Forelimb muscle (tissue), 1 donor: ENCODE measurements around the gene HPCAL4. TPM values are rescaled to one million over a fixed set of nuclear protein-coding genes. Genes with fewer than 3 reads are reported as not detected.

ENCODE experiments used
- DNase-seq: peaks from one replicate; pipeline ENCODE4 v3.0.0-alpha.2; 2013; ENCODE audit warnings: low read depth
- polyA plus RNA-seq: library from polyadenylated mRNA; unstranded; fragments of 120-200 nt; gene quantifications from one replicate; pipeline ENCODE4 v1.2.1, GENCODE V29; 2013; ENCODE audit not compliant: insufficient read length

Gene HPCAL4
- polyA plus RNA-seq, 1 donor, result 2.2 TPM

DNA sequence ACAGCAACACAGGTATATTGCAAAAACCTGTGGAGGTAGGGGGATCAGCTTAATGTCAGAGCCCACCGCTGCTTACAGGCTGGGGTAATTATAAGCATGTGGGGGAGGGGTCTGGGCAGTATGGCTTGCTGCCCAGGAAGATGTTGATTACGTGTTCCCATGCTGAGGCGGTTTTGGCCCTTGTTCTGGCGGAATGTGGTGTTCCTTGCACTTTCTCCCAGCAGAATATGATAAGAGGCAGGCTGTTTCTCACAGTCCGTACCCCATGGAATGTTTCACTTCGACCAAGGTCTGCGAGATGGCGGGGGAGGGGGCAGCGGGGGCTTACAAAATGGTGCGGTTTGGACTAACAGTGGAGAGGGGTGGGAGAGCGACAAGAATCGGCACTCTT, 9.8 kb upstream of the HPCAL4 start:
- no peak for DNase-seq

- DNase-seq, result no peak
These were observed 9.1 kb upstream of the HPCAL4 start for GRCh38 chr1:39700348-39700747.

DNA sequence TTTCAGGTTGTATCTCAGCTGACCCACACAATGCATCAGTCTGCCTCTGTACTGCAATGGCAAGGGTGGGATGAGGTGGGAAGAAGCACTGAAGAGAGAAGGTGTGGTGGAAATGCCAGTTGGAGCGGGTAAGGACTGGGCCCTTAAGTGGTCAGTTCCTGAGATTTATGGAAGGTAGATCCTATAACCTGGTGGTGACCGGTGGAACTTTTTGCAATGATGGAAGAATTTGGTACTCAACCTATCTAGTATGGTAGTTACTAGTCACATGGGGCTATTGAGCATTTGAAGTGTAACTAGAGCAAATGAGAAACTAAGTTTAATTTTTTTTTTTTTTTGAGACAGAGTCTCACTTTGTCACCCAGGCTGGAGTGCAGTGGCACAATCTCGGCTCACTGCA, 8.2 kb upstream of the HPCAL4 start:
- DNase-seq, result no peak

- no peak for DNase-seq
These were observed 7.3 kb upstream of the HPCAL4 start for GRCh38 chr1:39698568-39698967.

GRCh38 chr1:39696448-39696847, 5.2 kb upstream of the HPCAL4 start:
- no peak for DNase-seq

- no peak for DNase-seq
These were observed 3.8 kb upstream of the HPCAL4 start for GRCh38 chr1:39695016-39695415.

GRCh38 chr1:39694026-39694425, 2.8 kb upstream of the HPCAL4 start:
- DNase-seq, result no peak

DNA sequence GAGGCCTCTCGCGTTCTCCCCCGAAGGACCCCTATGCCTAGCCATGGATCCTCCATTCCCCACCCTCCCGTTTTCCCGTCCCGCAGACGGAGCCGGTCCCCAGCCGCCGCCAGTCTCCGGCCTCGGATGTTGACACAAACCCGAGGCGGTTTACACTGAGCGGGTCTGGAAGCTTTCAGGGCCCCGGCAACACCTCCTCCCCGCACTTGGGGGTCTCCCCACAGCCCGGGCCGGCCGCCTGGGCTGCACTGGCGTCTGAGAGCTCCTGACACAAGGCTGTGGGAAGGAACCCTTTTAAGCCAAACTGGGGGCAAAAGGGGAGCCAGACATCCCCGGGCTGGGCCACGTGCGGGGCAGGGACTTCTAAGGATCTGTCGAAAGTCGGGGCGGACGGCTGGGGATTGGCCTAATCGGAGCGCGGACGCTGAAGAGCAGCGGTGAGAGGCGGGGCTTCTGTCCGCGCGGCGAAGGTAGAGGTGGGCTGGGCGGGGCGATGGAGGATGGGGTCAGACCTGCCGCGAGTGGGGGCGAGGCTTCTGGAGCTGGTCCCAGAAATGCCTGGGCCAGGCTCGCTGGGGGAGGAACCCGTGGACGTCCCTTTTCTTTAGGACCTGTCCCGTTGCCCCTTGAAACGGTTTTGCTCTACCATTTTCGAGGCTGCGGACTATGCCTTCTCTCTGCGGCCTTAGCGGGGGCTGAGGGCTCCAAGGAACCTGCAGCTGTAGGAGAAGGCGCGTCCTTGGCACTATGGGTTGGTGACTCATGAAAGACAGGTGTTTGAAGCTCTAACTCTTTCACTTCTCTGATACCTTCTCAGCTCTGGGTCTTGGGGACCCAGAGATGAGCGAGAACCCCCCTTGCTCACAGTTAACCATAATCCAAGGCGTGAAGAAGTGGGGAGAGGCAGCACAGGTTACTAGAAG, 1.2 kb upstream of the HPCAL4 start:
- no peak for DNase-seq

DNA sequence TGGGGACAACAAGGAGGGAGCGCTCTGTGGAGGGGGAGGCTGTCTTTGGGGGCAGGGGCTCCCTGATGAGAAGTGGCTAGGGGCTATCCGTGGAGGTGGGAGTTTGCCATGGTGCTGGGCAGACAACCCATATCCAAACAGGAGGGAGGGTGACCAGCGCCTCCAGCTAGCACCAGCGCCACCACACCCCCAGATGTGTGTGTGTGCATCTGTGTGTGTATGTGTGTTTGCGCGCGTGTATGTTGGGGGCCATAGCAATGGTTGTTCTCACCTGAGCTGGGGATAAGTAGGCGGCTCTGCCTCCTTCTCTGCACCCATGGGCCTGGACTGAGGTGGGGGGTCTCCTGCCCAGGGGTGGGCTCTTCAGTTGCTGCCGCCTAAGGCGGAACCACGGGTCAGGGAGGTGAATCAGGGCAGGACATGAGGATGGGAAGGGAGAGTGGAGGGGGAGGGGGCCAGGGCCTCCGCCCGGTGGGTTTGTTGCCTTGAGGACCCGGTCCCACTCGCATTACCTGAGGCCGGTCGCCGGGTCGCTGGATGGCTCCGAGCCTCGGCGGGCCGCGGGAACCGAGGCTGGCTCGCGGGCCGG, 345 bp downstream of the HPCAL4 start:
- DNase-seq, result no peak

- no peak for DNase-seq
These were observed 1.0 kb downstream of the HPCAL4 start for GRCh38 chr1:39690225-39690624.

DNA sequence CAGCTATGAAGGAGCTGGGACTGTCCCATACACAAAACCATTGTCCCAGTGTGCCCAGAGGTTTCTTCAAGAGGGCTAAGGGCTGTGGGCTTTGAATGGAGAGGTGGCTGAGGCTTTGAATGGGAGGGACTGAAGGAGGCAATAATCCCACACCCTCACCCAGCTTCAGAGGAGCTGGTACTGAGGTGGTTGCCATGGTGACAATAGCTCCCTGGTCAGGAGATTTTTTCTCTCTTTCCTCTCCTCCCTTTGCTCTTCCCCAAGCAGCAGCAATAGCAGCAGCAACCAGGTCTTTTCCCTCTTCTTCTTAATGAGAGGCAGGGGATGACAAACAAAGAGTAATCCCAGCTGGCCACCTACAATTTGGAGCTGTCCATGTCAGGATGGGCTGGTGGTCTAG, 1.6 kb downstream of the HPCAL4 start:
- no peak for DNase-seq

DNA sequence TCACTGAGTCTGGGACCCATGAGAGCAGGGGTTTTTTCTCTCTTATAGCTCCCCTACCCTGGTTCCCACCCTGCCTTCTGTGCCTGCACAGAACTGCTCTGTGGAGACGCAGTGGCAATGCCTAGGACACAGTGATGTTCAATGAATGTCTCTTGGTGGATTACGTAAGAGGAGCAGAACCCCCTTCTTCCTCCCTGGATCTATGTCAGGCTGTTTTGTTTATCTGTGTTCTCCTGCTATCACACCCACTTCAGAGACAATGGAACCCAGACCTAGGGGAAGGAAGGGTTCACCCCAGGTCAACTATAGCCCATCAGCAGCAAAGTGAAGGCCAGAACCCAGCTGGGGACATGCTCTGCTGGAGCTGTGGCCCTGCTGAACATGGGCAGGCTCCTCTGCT, 2.0 kb downstream of the HPCAL4 start:
- no peak for DNase-seq

GRCh38 chr1:39688706-39689105, 2.5 kb downstream of the HPCAL4 start:
- DNase-seq, result no peak

DNA sequence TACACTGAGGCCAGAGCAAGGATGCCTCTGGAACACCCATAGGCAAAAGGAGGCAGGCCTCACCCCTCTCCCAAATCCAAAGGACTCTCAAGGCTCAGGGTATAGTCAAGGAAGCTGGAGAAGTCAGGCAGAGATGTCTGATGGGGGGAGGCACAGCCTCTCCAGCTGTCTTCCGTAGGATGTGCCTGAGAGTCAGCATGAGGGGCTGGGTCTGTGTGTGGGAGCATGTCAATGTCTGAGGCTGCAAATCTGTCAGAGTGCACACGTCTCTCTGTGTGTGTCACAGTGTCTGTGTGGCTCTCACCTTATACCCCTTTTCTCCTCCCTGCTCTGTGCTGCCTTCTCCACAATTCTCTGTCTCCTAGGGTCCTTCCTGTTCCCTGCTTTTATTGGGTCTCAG, 4.0 kb downstream of the HPCAL4 start:
- DNase-seq, result no peak

- no peak for DNase-seq
These were observed 6.2 kb downstream of the HPCAL4 start for GRCh38 chr1:39685071-39685470.

- no peak for DNase-seq
These were observed 6.9 kb downstream of the HPCAL4 start for GRCh38 chr1:39684313-39684664.

- DNase-seq, result no peak
These were observed 7.5 kb downstream of the HPCAL4 start for GRCh38 chr1:39683591-39684312.

DNA sequence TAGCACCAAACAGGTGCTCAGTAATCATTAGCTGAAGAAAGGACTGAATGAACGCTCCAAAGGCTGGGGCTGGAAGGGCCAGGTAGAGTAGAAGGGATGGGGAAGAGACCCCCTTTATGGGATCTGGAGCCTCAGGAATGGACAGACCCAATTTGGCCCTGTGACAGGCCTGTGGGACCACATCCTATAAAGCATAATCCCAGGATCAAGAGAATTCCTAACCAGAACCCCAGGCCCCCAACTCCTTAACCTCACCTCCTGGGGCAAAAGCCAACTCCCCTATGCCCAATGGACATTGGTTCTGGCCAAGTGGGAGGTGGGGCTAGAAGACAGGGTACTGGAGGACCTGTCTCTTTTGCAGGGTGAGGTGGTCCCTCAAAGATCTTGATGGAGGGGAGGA, 9.2 kb downstream of the HPCAL4 start:
- no peak for DNase-seq

GRCh38 chr1:39681294-39681693, 9.9 kb downstream of the HPCAL4 start:
- no peak for DNase-seq

GRCh38 chr1:39680751-39681150, 10.5 kb downstream of the HPCAL4 start:
- DNase-seq, result no peak

DNA sequence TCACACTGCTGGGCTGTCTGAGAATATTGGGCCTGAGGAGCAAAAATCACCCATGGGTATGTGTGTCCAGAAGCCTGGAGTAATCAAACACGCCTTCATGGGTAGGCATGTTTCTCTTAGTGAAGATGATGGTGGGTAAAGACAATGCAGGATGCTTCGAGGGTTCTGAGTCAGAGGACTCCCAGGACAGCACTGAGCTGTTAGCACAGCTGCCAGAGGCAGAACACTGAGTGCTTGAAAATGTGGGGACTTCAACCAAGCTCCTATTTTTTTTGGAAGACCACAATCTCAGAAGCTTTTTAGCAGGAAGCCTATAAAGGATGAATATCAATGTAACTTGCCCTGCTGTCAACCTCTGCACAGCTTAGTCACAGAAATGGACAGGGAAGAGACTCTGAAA, 11.4 kb downstream of the HPCAL4 start:
- no peak for DNase-seq

DNA sequence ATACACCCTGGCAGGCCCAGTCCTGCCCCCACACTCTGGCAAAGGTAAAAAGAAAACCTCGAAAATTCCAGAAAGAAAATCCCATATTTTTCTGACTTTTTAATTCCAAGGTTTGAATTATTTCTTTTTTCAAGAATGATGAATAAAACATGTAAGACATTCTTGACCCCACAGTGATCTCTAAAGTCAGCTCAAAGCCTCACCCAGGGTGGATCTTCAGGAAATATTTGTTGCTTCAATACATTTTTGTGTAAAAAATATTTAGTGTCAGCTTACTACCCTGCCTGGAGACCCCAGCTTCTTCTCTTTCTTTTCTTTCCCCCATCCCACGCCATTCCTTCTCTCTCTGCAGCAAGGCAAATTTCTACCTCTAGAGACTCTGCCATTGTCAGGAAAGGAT, 12.3 kb downstream of the HPCAL4 start:
- DNase-seq, result no peak

DNA sequence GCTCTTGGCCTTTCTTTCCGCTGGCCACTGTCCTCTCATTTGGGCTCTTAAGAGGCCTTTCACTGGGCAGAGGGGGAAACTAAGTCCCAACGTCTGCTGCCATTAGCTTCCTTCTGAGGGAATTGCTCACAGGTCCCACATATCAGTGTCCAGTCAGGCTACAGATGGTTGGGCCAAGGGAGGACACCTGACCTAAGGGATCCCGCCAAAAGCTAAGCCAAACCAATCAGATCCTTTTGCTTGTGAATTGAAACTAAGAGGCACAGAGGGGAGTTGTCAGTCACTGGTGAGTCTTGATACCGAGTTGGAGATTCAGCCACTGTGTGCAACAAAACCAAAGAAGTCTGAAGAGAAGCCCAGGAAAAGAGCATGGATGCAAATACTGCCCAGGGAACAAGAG, 13.6 kb downstream of the HPCAL4 start:
- no peak for DNase-seq
